IPS-20b (cell line): ENCODE results near the gene REEP3.
"Not testable (repeated sequence)": the region's sequence is repeated elsewhere in the genome, so short reads cannot be mapped to it uniquely, and the experiment has no call there.

Source experiments
- H3K27ac ChIP-seq: one replicate; pipeline ENCODE4 v1.5.1; 2013; ENCODE audit warnings: low read length
- H3K27me3 ChIP-seq: 2 replicates; pipeline ENCODE4 v1.6.1; 2013; ENCODE audit warnings: mild to moderate bottlenecking, low read length, inconsistent platforms; ENCODE audit not compliant: insufficient read depth
- H3K36me3 ChIP-seq: 2 replicates; pipeline ENCODE4 v1.6.1; 2013; ENCODE audit warnings: low read depth, mild to moderate bottlenecking, inconsistent platforms, low read length, moderate library complexity; ENCODE audit not compliant: insufficient read depth
- H3K4me1 ChIP-seq: 2 replicates; pipeline ENCODE4 v1.6.1; 2013; ENCODE audit warnings: mild to moderate bottlenecking, control low read depth, inconsistent platforms, low read length, moderate library complexity; ENCODE audit not compliant: insufficient read depth
- H3K4me3 ChIP-seq: 2 replicates; pipeline ENCODE4 v1.5.1; 2013; ENCODE audit warnings: mild to moderate bottlenecking, low read length, inconsistent platforms
- H3K9ac ChIP-seq: 2 replicates; pipeline ENCODE4 v1.6.1; 2013; ENCODE audit warnings: low read depth, mild to moderate bottlenecking, inconsistent platforms, low read length, moderate library complexity
- H3K9me3 ChIP-seq: 2 replicates; pipeline ENCODE4 v1.6.1; 2013; ENCODE audit warnings: mild to moderate bottlenecking, low read depth, low read length, inconsistent platforms; ENCODE audit not compliant: insufficient read depth

Gene REEP3

GRCh38 chr10:63636812-63637211, 115.6 kb downstream of the REEP3 start:
- H3K4me3 ChIP-seq, result no peak overlapping the region
- no peak overlapping the region for H3K27ac ChIP-seq
- no peaks in the 10 kb centered on the region for H3K36me3 ChIP-seq
- no peak overlapping the region for H3K9ac ChIP-seq
- no peaks in the 10 kb centered on the region; the same call in 1 of the 2 replicates for H3K4me1 ChIP-seq
- no peaks in the 10 kb centered on the region; the same call in 1 of the 2 replicates for H3K27me3 ChIP-seq
- H3K9me3 ChIP-seq, result no peaks in the 10 kb centered on the region

GRCh38 chr10:63637901-63638327, 116.7 kb downstream of the REEP3 start:
- Histone ChIP-seq H3K36me3 (no peaks in the 10 kb centered on the region), H3K27ac (no peak overlapping the region), H3K4me3 (no peak overlapping the region)

GRCh38 chr10:63641366-63641765, 120.2 kb downstream of the REEP3 start:
- H3K9me3 ChIP-seq, result no peaks in the 10 kb centered on the region
- H3K4me3 ChIP-seq, result no peak overlapping the region
- no peaks in the 10 kb centered on the region for H3K27me3 ChIP-seq
- peaks cover 10% of the 10 kb centered on the region for H3K4me1 ChIP-seq
- H3K9ac ChIP-seq, result no peak overlapping the region
- no peak overlapping the region for H3K27ac ChIP-seq
- no peaks in the 10 kb centered on the region for H3K36me3 ChIP-seq

More at GRCh38 chr10:63637901-63638327, 116.7 kb downstream of the REEP3 start:
- no peaks in the 10 kb centered on the region for H3K9me3 ChIP-seq
- H3K9ac ChIP-seq, result no peak overlapping the region
- no peaks in the 10 kb centered on the region for H3K27me3 ChIP-seq
- H3K4me1 ChIP-seq, result no peaks in the 10 kb centered on the region

GRCh38 chr10:63641799-63642198, 120.6 kb downstream of the REEP3 start:
- Histone ChIP-seq H3K36me3 (no peaks in the 10 kb centered on the region), H3K4me3 (no peak overlapping the region), H3K27me3 (no peaks in the 10 kb centered on the region), H3K9me3 (no peaks in the 10 kb centered on the region), H3K4me1 (peaks cover 10% of the 10 kb centered on the region), H3K9ac (no peak overlapping the region), H3K27ac (no peak overlapping the region)

GRCh38 chr10:63642808-63643207, 121.6 kb downstream of the REEP3 start:
- no peak overlapping the region for H3K4me3 ChIP-seq
- H3K9ac ChIP-seq, result no peak overlapping the region
- no peaks in the 10 kb centered on the region for H3K27me3 ChIP-seq
- H3K9me3 ChIP-seq, result no peaks in the 10 kb centered on the region
- no peaks in the 10 kb centered on the region for H3K36me3 ChIP-seq
- H3K27ac ChIP-seq, result no peak overlapping the region
- peaks cover 10% of the 10 kb centered on the region for H3K4me1 ChIP-seq

- Histone ChIP-seq H3K9ac (no peak overlapping the region), H3K27ac (no peak overlapping the region), H3K9me3 (no peaks in the 10 kb centered on the region), H3K4me3 (no peak overlapping the region), H3K27me3 (no peaks in the 10 kb centered on the region), H3K36me3 (no peaks in the 10 kb centered on the region), H3K4me1 (peaks cover 10% of the 10 kb centered on the region)
Measured at GRCh38 chr10:63644418-63645142, 123.4 kb downstream of the REEP3 start.

GRCh38 chr10:63645195-63645594, 124.0 kb downstream of the REEP3 start:
- no peaks in the 10 kb centered on the region for H3K9me3 ChIP-seq
- no peak overlapping the region for H3K27ac ChIP-seq
- no peak overlapping the region for H3K4me3 ChIP-seq
- H3K4me1 ChIP-seq, result peaks cover 10% of the 10 kb centered on the region
- H3K27me3 ChIP-seq, result no peaks in the 10 kb centered on the region
- no peak overlapping the region for H3K9ac ChIP-seq
- no peaks in the 10 kb centered on the region for H3K36me3 ChIP-seq

GRCh38 chr10:63646491-63646890, 125.3 kb downstream of the REEP3 start:
- Histone ChIP-seq H3K4me1 (peaks cover 10% of the 10 kb centered on the region), H3K27me3 (no peaks in the 10 kb centered on the region), H3K27ac (no peak overlapping the region), H3K4me3 (no peak overlapping the region), H3K9ac (no peak overlapping the region), H3K36me3 (no peaks in the 10 kb centered on the region), H3K9me3 (no peaks in the 10 kb centered on the region)

GRCh38 chr10:63651864-63652263, 130.7 kb downstream of the REEP3 start:
- Histone ChIP-seq H3K9me3 (no peaks in the 10 kb centered on the region), H3K4me1 (no peaks in the 10 kb centered on the region), H3K27me3 (no peaks in the 10 kb centered on the region), H3K4me3 (no peak overlapping the region), H3K27ac (no peak overlapping the region), H3K36me3 (no peaks in the 10 kb centered on the region), H3K9ac (no peak overlapping the region)

- Histone ChIP-seq H3K36me3 (no peaks in the 10 kb centered on the region), H3K9ac (no peak overlapping the region), H3K4me3 (no peak overlapping the region), H3K27ac (no peak overlapping the region), H3K27me3 (no peaks in the 10 kb centered on the region), H3K4me1 (no peaks in the 10 kb centered on the region), H3K9me3 (no peaks in the 10 kb centered on the region)
Measured at GRCh38 chr10:63653747-63654146, 132.5 kb downstream of the REEP3 start.

- no peak overlapping the region for H3K4me3 ChIP-seq
- no peaks in the 10 kb centered on the region for H3K9me3 ChIP-seq
- no peaks in the 10 kb centered on the region for H3K27me3 ChIP-seq
- no peak overlapping the region for H3K9ac ChIP-seq
- no peaks in the 10 kb centered on the region for H3K4me1 ChIP-seq
- H3K27ac ChIP-seq, result no peak overlapping the region
- H3K36me3 ChIP-seq, result no peaks in the 10 kb centered on the region
Measured at GRCh38 chr10:63657761-63658160, 136.6 kb downstream of the REEP3 start.

- H3K27ac ChIP-seq, H3K9me3 ChIP-seq, H3K27me3 ChIP-seq, H3K36me3 ChIP-seq, H3K9ac ChIP-seq, H3K4me1 ChIP-seq, H3K4me3 ChIP-seq: not testable (repeated sequence)
Measured at GRCh38 chr10:63660941-63661340, 139.7 kb downstream of the REEP3 start.
